PFSK-1 (cell line): ENCODE results near the gene ZNF544.

Experiments used
- POLR2AphosphoS5 ChIP-seq: IDR thresholded peaks from 2 replicates; pipeline ENCODE4 v1.6.1; 2012; ENCODE audit warnings: low read depth, mild to moderate bottlenecking, control low read depth, low read length, moderate library complexity
- SIN3A ChIP-seq: IDR thresholded peaks from 2 replicates; pipeline ENCODE4 v1.6.1; 2012; ENCODE audit warnings: mild to moderate bottlenecking, low read length, moderate library complexity, borderline replicate concordance; ENCODE audit not compliant: insufficient read depth
- TAF1 ChIP-seq: IDR thresholded peaks from 2 replicates; pipeline ENCODE4 v1.6.1; 2012; ENCODE audit warnings: low read length, control low read depth, borderline replicate concordance; ENCODE audit not compliant: insufficient read depth

- TF ChIP-seq SIN3A (no peak), POLR2AphosphoS5 (no peak), TAF1 (no peak)
Observed at GRCh38 chr19:58265100-58265499, 36.4 kb downstream of the ZNF544 start.
